Measurements from ENCODE around the gene NCCRP1. TPM values are rescaled to one million over a fixed set of nuclear protein-coding genes. Genes with fewer than 3 reads are reported as not detected.
"Not testable (repeated sequence)": the region's sequence is repeated elsewhere in the genome, so short reads cannot be mapped to it uniquely, and the experiment has no call there.

NCCRP1 gene
- total RNA-seq, 2 experiments from 2014 or later, result not detected

- DNase-seq (ENCODE audit: low spot score), result peak; percentile 62
- H4K20me1 ChIP-seq (ENCODE audit: insufficient read depth, low read length), result no peaks in the 10 kb centered on the region
- H2AFZ ChIP-seq (ENCODE audit: low read length), result no peak overlapping the region
- no peaks in the 10 kb centered on the region for H3K4me1 ChIP-seq (ENCODE audit: insufficient read depth, low read length, poor library complexity, severe bottlenecking)
- TF ChIP-seq CTCF (conservative IDR thresholded peaks at IDR 0.05; ENCODE audit: low read length) (peak; percentile 78), EZH2phosphoT487 (IDR thresholded peaks at IDR 0.05; ENCODE audit: borderline replicate concordance, low read depth, low read length) (no peak)
- ChIA-PET CTCF (ENCODE audit: unreplicated experiment) (no interaction called here), POLR2A (interaction anchor here (0.7 to 1.0 kb wide), 2 partner anchors 111 to 178 kb away, joined by 4 to 5 read pairs; partner anchors contain the start of gene PAF1)
- no peak overlapping the region for H3K4me2 ChIP-seq (ENCODE audit: low read length)
- H3K9me2 ChIP-seq (ENCODE audit: insufficient read depth, low read length), result no peaks in the 10 kb centered on the region
- H3K9me3 ChIP-seq (ENCODE audit: low read length), result no peaks in the 10 kb centered on the region
- H3K27ac ChIP-seq (ENCODE audit: low read depth, low read length, poor library complexity, severe bottlenecking), result no peak overlapping the region
- H3K79me2 ChIP-seq (ENCODE audit: insufficient read depth, low read depth, low read length), result no peaks in the 10 kb centered on the region
- no peaks in the 10 kb centered on the region for H3K36me3 ChIP-seq (ENCODE audit: insufficient read depth, low read length)
- no peak overlapping the region for H3K4me3 ChIP-seq (ENCODE audit: low read depth, low read length, poor library complexity, severe bottlenecking)
- intact Hi-C loops (cut with micrococcal nuclease; ENCODE audit: unreplicated experiment), result loop anchor here (1.0 kb wide), 2 partner anchors 116 to 199 kb away; no protein-coding TSS in a partner anchor
- no TSS peak for BruUV-seq (replicated peaks)
Measured at GRCh38 chr19:39212375-39212742, 15.6 kb downstream of the NCCRP1 start.

- H3K36me3 ChIP-seq (ENCODE audit: insufficient read depth, low read length); H3K9me2 ChIP-seq (ENCODE audit: insufficient read depth, low read length); intact Hi-C loops (cut with micrococcal nuclease; ENCODE audit: unreplicated experiment); H2AFZ ChIP-seq (ENCODE audit: low read length); H3K4me1 ChIP-seq (ENCODE audit: insufficient read depth, low read length, poor library complexity, severe bottlenecking); CTCF ChIA-PET (ENCODE audit: unreplicated experiment); DNase-seq (ENCODE audit: low spot score); BruUV-seq (replicated peaks); H3K79me2 ChIP-seq (ENCODE audit: insufficient read depth, low read depth, low read length); POLR2A ChIA-PET; H3K9me3 ChIP-seq (ENCODE audit: low read length); H4K20me1 ChIP-seq (ENCODE audit: insufficient read depth, low read length); H3K27ac ChIP-seq (ENCODE audit: low read depth, low read length, poor library complexity, severe bottlenecking); H3K4me2 ChIP-seq (ENCODE audit: low read length); H3K4me3 ChIP-seq (ENCODE audit: low read depth, low read length, poor library complexity, severe bottlenecking): not testable (repeated sequence)
Measured at GRCh38 chr19:39215323-39215722, 18.6 kb downstream of the NCCRP1 start.

- H3K4me2 ChIP-seq (ENCODE audit: low read length), result no peak overlapping the region
- no peaks in the 10 kb centered on the region for H3K79me2 ChIP-seq (ENCODE audit: insufficient read depth, low read depth, low read length)
- intact Hi-C loops (cut with micrococcal nuclease; ENCODE audit: unreplicated experiment), result no loop called here
- no peaks in the 10 kb centered on the region for H3K4me1 ChIP-seq (ENCODE audit: insufficient read depth, low read length, poor library complexity, severe bottlenecking)
- no peaks in the 10 kb centered on the region for H3K36me3 ChIP-seq (ENCODE audit: insufficient read depth, low read length)
- BruUV-seq (replicated peaks), result no TSS peak
- no peak overlapping the region for H2AFZ ChIP-seq (ENCODE audit: low read length)
- H3K9me3 ChIP-seq (ENCODE audit: low read length), result no peaks in the 10 kb centered on the region
- no peaks in the 10 kb centered on the region for H4K20me1 ChIP-seq (ENCODE audit: insufficient read depth, low read length)
- TF ChIP-seq EZH2phosphoT487 (IDR thresholded peaks at IDR 0.05; ENCODE audit: borderline replicate concordance, low read depth, low read length), result no peak
- H3K27ac ChIP-seq (ENCODE audit: low read depth, low read length, poor library complexity, severe bottlenecking), result no peak overlapping the region
- POLR2A ChIA-PET, result interaction anchor here (0.6 kb wide), 1 partner anchor 277 kb away, joined by 3 read pairs; no protein-coding TSS in a partner anchor
- H3K9me2 ChIP-seq (ENCODE audit: insufficient read depth, low read length), result no peaks in the 10 kb centered on the region
- no peak for DNase-seq (ENCODE audit: low spot score)
- no peak overlapping the region for H3K4me3 ChIP-seq (ENCODE audit: low read depth, low read length, poor library complexity, severe bottlenecking)
- CTCF ChIA-PET (ENCODE audit: unreplicated experiment), result no interaction called here
Measured at GRCh38 chr19:39217094-39217493, 20.3 kb downstream of the NCCRP1 start.
